GM12873 (cell line): Measurements from ENCODE around the gene ABHD12.

Source experiments
- TF ChIP-seq, protein P1 (sequence below): IDR thresholded peaks from 2 replicates; pipeline ENCODE4 v1.5.1; 2012; ENCODE audit warnings: low read depth, mild to moderate bottlenecking, moderate library complexity, low read length, control low read depth; ENCODE audit not compliant: insufficient read depth; ENCODE audit errors: missing control alignments

The ABHD12 gene

DNA sequence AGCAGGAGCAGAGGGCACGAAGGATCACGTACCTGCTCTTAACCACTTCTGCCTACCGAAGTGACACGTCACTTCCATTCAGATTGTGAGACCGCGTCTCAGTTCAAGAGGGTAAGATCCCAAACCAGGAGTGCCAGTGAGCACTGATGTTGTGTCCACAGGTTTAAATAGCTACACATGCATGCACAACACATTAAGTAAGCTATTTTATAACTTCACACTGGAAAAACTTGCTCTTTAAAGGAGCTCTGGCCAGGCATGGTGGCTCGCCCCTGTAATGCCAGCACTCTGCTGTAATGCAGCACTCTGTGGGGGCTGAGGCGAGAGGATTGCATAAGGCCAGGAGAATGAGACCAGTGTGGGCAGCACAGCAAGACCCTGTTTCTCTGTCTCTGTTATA is 21.1 kb downstream of the ABHD12 start:
- TF ChIP-seq, protein P1, sequence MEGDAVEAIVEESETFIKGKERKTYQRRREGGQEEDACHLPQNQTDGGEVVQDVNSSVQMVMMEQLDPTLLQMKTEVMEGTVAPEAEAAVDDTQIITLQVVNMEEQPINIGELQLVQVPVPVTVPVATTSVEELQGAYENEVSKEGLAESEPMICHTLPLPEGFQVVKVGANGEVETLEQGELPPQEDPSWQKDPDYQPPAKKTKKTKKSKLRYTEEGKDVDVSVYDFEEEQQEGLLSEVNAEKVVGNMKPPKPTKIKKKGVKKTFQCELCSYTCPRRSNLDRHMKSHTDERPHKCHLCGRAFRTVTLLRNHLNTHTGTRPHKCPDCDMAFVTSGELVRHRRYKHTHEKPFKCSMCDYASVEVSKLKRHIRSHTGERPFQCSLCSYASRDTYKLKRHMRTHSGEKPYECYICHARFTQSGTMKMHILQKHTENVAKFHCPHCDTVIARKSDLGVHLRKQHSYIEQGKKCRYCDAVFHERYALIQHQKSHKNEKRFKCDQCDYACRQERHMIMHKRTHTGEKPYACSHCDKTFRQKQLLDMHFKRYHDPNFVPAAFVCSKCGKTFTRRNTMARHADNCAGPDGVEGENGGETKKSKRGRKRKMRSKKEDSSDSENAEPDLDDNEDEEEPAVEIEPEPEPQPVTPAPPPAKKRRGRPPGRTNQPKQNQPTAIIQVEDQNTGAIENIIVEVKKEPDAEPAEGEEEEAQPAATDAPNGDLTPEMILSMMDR: no peak

DNA sequence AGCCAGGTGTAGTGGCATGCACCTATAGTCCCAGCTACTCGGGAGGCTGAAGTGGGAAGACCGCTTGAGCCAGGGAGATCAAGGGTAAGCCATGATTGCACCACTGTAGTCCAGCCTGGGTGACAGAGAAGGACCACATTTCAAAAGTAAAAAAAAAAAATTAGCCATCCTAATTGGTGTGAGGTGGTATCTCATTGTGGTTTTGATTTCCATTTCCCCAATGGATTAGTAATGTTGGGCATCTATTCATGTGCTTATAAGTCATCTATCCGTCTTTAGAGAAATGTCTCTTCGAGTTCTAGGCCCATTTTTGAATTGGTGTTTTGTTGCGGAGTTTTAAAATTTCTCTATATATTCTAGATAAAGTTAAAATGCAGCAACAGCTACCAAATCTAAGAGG is 21.7 kb downstream of the ABHD12 start:
- TF ChIP-seq, protein P1: no peak

DNA sequence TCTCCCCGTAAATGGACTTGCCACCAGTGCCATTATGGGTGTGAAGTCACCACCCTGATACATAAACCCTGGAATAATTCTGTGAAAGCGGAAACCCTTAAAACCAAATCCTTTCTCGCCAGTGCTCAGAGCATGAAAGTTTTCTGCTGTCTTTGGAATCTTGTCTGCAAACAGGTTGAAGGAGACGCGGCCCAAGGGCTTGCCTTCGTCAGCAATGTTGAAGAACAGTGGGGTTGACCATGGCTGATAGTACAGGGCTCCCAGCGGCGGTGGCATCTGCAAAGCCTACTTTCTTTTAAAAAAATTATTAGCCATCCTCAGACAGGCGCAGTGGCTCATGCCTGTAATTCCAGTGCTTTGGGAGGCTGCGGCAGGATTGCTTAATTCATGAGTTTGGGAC is 22.1 kb downstream of the ABHD12 start:
- TF ChIP-seq, protein P1: no peak

DNA sequence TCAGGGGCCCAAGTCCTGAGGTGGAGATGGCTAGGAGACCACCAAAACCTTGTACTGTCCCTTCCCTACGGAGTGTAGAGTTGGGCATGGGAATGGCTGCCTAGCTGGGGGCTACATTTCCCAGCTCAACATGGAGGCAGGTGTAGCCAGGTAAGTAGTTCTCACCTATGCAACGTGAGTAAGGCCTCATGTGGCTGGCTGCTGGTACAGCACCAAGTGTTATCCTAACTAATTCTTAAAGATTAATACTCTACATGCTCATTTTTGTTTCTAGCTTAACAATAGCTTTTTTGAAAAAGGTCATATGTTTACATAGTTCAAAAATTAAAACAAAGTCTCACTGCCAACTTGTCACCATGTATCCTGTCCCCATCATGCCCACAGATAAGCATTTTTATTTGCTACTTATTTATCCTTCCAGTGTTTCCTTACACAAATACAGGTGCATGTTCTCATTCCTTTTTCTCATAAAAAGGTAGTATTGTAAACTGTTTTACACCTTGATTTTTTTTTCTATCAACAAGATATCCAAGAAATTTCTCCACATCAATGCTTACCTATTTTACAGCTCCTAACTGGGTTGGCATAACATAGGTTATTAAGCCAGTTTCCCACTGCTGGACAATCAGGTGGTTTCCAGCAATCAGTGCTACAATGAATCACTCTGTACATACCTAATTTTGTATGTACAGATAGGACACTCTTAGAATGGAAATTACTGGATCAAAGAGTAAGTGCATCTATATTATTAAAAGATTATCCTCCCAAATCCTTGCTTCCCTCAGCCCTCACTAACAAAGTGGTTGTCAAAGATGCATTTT is 25.5 kb downstream of the ABHD12 start:
- TF ChIP-seq, protein P1: no peak

DNA sequence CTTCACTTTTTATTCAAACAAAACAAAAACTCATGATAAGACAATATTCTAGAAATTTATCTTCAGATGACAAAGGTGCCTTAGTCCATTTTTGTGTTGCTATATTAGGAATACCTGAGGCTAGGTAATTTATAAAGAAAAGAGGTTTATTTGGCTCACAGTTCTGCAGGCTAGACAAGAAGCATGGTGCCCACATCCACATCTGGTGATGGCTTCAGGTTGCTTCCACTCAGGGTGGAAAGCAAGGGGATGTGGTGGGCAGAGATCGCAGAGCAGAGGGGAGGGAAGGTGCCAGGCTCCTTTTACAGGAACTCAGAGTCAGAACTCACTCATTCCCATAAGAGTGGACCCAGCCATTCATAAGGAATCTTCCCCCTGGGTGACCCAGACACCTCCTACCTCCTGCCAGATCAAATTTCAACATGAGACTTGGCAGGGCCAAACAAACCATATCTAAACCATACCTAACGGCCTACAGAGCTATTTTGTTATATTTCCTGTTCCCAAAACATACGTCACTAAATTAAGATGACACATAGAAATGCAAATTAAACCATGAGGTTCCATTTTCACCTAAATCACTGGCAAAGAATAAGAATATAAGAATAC is 26.4 kb downstream of the ABHD12 start:
- TF ChIP-seq, protein P1: no peak

DNA sequence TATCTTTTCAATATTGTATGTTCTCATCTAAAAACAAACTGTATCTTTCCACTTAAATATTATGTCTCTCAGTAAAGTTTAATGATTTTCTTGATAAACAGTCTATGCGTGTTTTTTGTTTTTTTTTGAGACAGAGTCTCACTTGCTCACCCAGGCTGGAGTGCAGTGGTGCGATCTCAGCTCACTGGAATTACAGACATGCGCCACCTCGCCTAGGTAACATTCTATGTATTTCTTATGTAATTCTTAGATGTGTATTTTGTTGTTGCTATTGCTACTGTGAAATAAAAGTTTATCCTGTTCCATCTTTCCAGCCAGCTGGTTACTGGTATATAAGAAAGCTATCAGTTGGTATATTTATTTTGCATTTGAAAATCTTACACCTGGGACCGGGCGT is 29.4 kb downstream of the ABHD12 start:
- TF ChIP-seq, protein P1: no peak

DNA sequence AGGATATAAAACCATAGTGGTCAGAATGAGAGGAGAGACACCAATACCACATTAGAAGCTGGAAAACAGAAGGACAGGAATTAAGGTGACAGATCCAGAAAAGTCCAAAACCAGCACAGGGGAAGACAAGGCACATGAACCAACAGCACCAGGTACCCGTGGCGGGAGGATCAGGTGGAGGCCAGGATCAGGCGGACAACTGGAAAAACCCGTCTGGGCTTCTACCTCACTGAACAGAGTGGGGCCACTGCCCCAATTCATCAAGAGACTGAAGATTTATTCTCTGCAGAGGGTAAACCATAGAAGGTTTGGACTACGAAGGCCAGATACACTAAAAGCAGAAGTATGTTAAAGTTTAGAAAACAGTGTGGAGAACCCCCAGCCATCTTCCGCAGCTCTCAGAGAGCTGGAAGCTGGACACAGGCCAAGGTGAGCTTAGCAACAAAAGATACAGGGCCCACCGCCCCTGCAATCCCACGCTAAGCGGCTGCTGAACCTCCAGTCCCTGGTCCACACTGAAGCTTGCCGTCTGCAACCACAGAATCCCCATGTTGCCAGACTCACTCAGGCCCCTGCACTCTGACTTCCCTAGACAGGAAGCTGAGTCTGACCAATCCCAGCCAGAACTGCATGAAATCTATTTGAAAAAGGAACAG is 29.9 kb downstream of the ABHD12 start:
- TF ChIP-seq, protein P1: no peak
